ENCODE data around the gene CFAP92.

Gene CFAP92

GRCh38 chr3:128991355-128991895 lies 2.5 kb downstream of the CFAP92 start:
- no peak for DNase-seq (ENCODE audit: low read depth, low spot score)

- no peak for DNase-seq (ENCODE audit: low read depth, low spot score)
Measured at GRCh38 chr3:128988286-128988685, 5.6 kb downstream of the CFAP92 start.

GRCh38 chr3:128987302-128988100 lies 6.4 kb downstream of the CFAP92 start:
- DNase-seq (ENCODE audit: low read depth, low spot score): no peak

- no peak for DNase-seq (ENCODE audit: low read depth, low spot score)
Measured at GRCh38 chr3:128984596-128984995, 9.3 kb downstream of the CFAP92 start.

GRCh38 chr3:128983293-128984069 lies 10.4 kb downstream of the CFAP92 start:
- no peak for DNase-seq (ENCODE audit: low read depth, low spot score)

GRCh38 chr3:128975276-128975675 lies 18.6 kb downstream of the CFAP92 start:
- no peak for DNase-seq (ENCODE audit: low read depth, low spot score)

- no peak for DNase-seq (ENCODE audit: low read depth, low spot score)
Measured at GRCh38 chr3:128973988-128974564, 19.8 kb downstream of the CFAP92 start.

GRCh38 chr3:128971421-128972100 lies 22.3 kb downstream of the CFAP92 start:
- no peak for DNase-seq (ENCODE audit: low read depth, low spot score)

- DNase-seq (ENCODE audit: low read depth, low spot score): no peak
Measured at GRCh38 chr3:128970740-128971047, 23.2 kb downstream of the CFAP92 start.

GRCh38 chr3:128969993-128970739 lies 23.7 kb downstream of the CFAP92 start:
- DNase-seq (ENCODE audit: low read depth, low spot score): no peak

GRCh38 chr3:128967748-128968355 lies 26.0 kb downstream of the CFAP92 start:
- no peak for DNase-seq (ENCODE audit: low read depth, low spot score)

GRCh38 chr3:128965818-128966217 lies 28.1 kb downstream of the CFAP92 start:
- DNase-seq (ENCODE audit: low read depth, low spot score): no peak

- no peak for DNase-seq (ENCODE audit: low read depth, low spot score)
Measured at GRCh38 chr3:128965280-128965679, 28.6 kb downstream of the CFAP92 start.

- DNase-seq (ENCODE audit: low read depth, low spot score): no peak
Measured at GRCh38 chr3:128956440-128956839, 37.4 kb downstream of the CFAP92 start.

- no peak for DNase-seq (ENCODE audit: low read depth, low spot score)
Measured at GRCh38 chr3:128950223-128950938, 43.5 kb downstream of the CFAP92 start.

- DNase-seq (ENCODE audit: low read depth, low spot score): no peak
Measured at GRCh38 chr3:128949158-128949557, 44.7 kb downstream of the CFAP92 start.

- no peak for DNase-seq (ENCODE audit: low read depth, low spot score)
Measured at GRCh38 chr3:128946411-128946810, 47.5 kb downstream of the CFAP92 start.

GRCh38 chr3:128945878-128946175 lies 48.0 kb downstream of the CFAP92 start:
- DNase-seq (ENCODE audit: low read depth, low spot score): no peak

- DNase-seq (ENCODE audit: low read depth, low spot score): no peak
Measured at GRCh38 chr3:128945041-128945877, 48.6 kb downstream of the CFAP92 start.
